IMR-90 (cell line): ENCODE results near the gene HARS2. TPM values are rescaled to one million over a fixed set of nuclear protein-coding genes. Genes with fewer than 3 reads are reported as not detected.

Experiments
- ATAC-seq: fragments of 200-7000 bp; cut with Tn5 transposase; 2 replicates; pipeline ENCODE4 v1.9.1; 2020; ENCODE audit warnings: low read depth, mild to moderate bottlenecking, moderate library complexity
- BruUV-seq: library from RNA; stranded (reverse); fragments of 400-500 nt; replicated peaks from 2 replicates; lab custom pipeline; 2021; lab: Mats Ljungman, UMichigan
- CTCF ChIA-PET: fragments of 300-600 bp; formaldehyde crosslinking; extraction: SDS; loops from one replicate; lab custom pipeline; 2021; ENCODE audit warnings: antibody characterized with exemption; lab: Yijun Ruan, JAX
- POLR2A ChIA-PET: fragments of 300-600 bp; sonication (Branson Sonifier 250); formaldehyde crosslinking; loops from one replicate; lab custom pipeline; 2022; ENCODE audit warnings: antibody characterized with exemption; ENCODE audit not compliant: unreplicated experiment; lab: Charles Lee
- DNase-seq: peaks from one replicate; pipeline ENCODE4 v3.0.0; 2013
- H2AFZ ChIP-seq: replicated peaks from 2 replicates; pipeline ENCODE3; 2013; ENCODE audit warnings: low read length, mild to moderate bottlenecking; ENCODE audit not compliant: poor library complexity
- H2AK5ac ChIP-seq: 2 replicates; pipeline ENCODE4 v1.6.1; 2013; ENCODE audit warnings: low read depth, low read length, inconsistent platforms
- H2AK9ac ChIP-seq: replicated peaks from 2 replicates; pipeline ENCODE3; 2013; ENCODE audit warnings: mild to moderate bottlenecking, low read depth, low read length, moderate library complexity; ENCODE audit not compliant: poor library complexity
- H2BK120ac ChIP-seq: 2 replicates; pipeline ENCODE4 v1.6.1; 2013; ENCODE audit warnings: low read depth, low read length, inconsistent platforms
- H2BK15ac ChIP-seq: 3 replicates; pipeline ENCODE4 v1.6.1; 2013; ENCODE audit warnings: low read depth, low read length, inconsistent platforms
- H2BK20ac ChIP-seq: 2 replicates; pipeline ENCODE4 v1.6.1; 2013; ENCODE audit warnings: low read depth, mild to moderate bottlenecking, inconsistent platforms, low read length, moderate library complexity
- H2BK5ac ChIP-seq: 2 replicates; pipeline ENCODE4 v1.6.1; 2013; ENCODE audit warnings: mild to moderate bottlenecking, low read depth, low read length, inconsistent platforms; ENCODE audit not compliant: poor library complexity, severe bottlenecking
- H3K14ac ChIP-seq: replicated peaks from 2 replicates; pipeline ENCODE4 v1.6.1; 2013; ENCODE audit warnings: low read depth, low read length, inconsistent platforms
- H3K18ac ChIP-seq: 2 replicates; pipeline ENCODE4 v1.6.1; 2013; ENCODE audit warnings: low read depth, low read length, control low read depth
- H3K23ac ChIP-seq: 2 replicates; pipeline ENCODE4 v1.6.1; 2013; ENCODE audit warnings: low read depth, low read length, inconsistent platforms
- H3K27ac ChIP-seq: 2 replicates; pipeline ENCODE4 v1.5.1; 2013; ENCODE audit warnings: mild to moderate bottlenecking, control low read depth, low read length; ENCODE audit not compliant: insufficient read depth
- H3K27me3 ChIP-seq: 2 replicates; pipeline ENCODE4 v1.6.1; 2013; ENCODE audit warnings: low read length; ENCODE audit not compliant: control insufficient read depth, insufficient read depth
- H3K36me3 ChIP-seq: 2 replicates; pipeline ENCODE4 v1.6.1; 2013; ENCODE audit warnings: low read length, mixed read lengths; ENCODE audit not compliant: control insufficient read depth, insufficient read depth
- H3K4ac ChIP-seq: 2 replicates; pipeline ENCODE4 v1.6.1; 2013; ENCODE audit warnings: low read depth, low read length, inconsistent platforms
- H3K4me1 ChIP-seq: 2 replicates; pipeline ENCODE4 v1.6.1; 2013; ENCODE audit warnings: low read length, mixed read lengths; ENCODE audit not compliant: control insufficient read depth, insufficient read depth
- H3K4me2 ChIP-seq: 2 replicates; pipeline ENCODE4 v1.6.1; 2013; ENCODE audit warnings: low read depth, mild to moderate bottlenecking, control low read depth, low read length, moderate library complexity
- H3K4me3 ChIP-seq: 2 replicates; pipeline ENCODE4 v1.5.1; 2013; ENCODE audit warnings: low read depth, mild to moderate bottlenecking, control low read depth, low read length, moderate library complexity; ENCODE audit not compliant: insufficient read depth
- H3K56ac ChIP-seq: 2 replicates; pipeline ENCODE4 v1.6.1; 2013; ENCODE audit warnings: low read length, inconsistent platforms; ENCODE audit not compliant: insufficient read depth; ENCODE audit errors: extremely low read depth
- H3K79me1 ChIP-seq, 2 experiments: 2 replicates each; pipeline ENCODE4 v1.6.1; 2013; ENCODE audit warnings: low read length in 2 of 2, inconsistent platforms in 1 of 2, low read depth in 1 of 2
- H3K9ac ChIP-seq: 2 replicates; pipeline ENCODE4 v1.6.1; 2013; ENCODE audit warnings: low read depth, low read length, control low read depth
- H3K9me1 ChIP-seq: 2 replicates; pipeline ENCODE4 v1.6.1; 2013; ENCODE audit warnings: low read length, inconsistent platforms; ENCODE audit not compliant: insufficient read depth
- H3K9me3 ChIP-seq: 2 replicates; pipeline ENCODE4 v1.6.1; 2013; ENCODE audit warnings: low read length; ENCODE audit not compliant: control insufficient read depth, insufficient read depth
- H4K20me1 ChIP-seq: 2 replicates; pipeline ENCODE4 v1.6.1; 2013; ENCODE audit warnings: low read length, inconsistent platforms; ENCODE audit not compliant: insufficient read depth
- H4K5ac ChIP-seq: 2 replicates; pipeline ENCODE4 v1.6.1; 2013; ENCODE audit warnings: mild to moderate bottlenecking, low read depth, low read length, control low read depth
- H4K8ac ChIP-seq, 2 experiments: 2 replicates each; pipeline ENCODE4 v1.6.1; 2013; ENCODE audit warnings: low read depth in 2 of 2, low read length in 2 of 2, control low read depth in 1 of 2, inconsistent platforms in 1 of 2
- H4K91ac ChIP-seq: 2 replicates; pipeline ENCODE4 v1.6.1; 2013; ENCODE audit warnings: low read depth, low read length, inconsistent platforms; ENCODE audit not compliant: insufficient read depth
- BHLHE40 ChIP-seq: fragments of 150-350 bp; IDR thresholded peaks from 2 replicates; pipeline ENCODE4 v1.6.1; 2016; ENCODE audit warnings: mild to moderate bottlenecking, low read depth, low read length
- ELK1 ChIP-seq: fragments of 150-350 bp; IDR thresholded peaks from 2 replicates; pipeline ENCODE4 v1.6.1; 2016; ENCODE audit warnings: low read depth, mild to moderate bottlenecking, low read length, moderate library complexity, borderline replicate concordance
- MXI1 ChIP-seq: IDR thresholded peaks from 2 replicates; pipeline ENCODE4 v1.6.1; 2012; ENCODE audit warnings: low read depth, mild to moderate bottlenecking, low read length, moderate library complexity, borderline replicate concordance
- SMC3 ChIP-seq: fragments of 150-350 bp; IDR thresholded peaks from 2 replicates; pipeline ENCODE4 v1.6.1; 2016; ENCODE audit warnings: low read depth, mild to moderate bottlenecking, antibody characterized with exemption, low read length, moderate library complexity
- USF2 ChIP-seq: fragments of 150-350 bp; IDR thresholded peaks from 2 replicates; pipeline ENCODE4 v1.6.1; 2017; ENCODE audit warnings: mild to moderate bottlenecking, antibody characterized with exemption, low read length, low read depth
- WGBS, 2 experiments: methylation state at CpG; one replicate each; pipeline versions ENCODE4 v1.1.5 to v1.1.7; 2013; ENCODE audit warnings: missing lambda C conversion rate in 2 of 2; ENCODE audit not compliant: insufficient read length in 1 of 2; ENCODE audit errors: extremely low coverage in 2 of 2; 5-methylcytosine and 5-hydroxymethylcytosine counted together
- dilution Hi-C: fragments of 300-500 bp; cut with HindIII; formaldehyde crosslinking; loops from one replicate; pipeline ENCODE4 v1.14.3; 2018; ENCODE audit warnings: low sequenced_read_pairs; ENCODE audit not compliant: unreplicated experiment
- in situ Hi-C: fragments of 300-500 bp; cut with MboI; formaldehyde crosslinking; loops from 3 replicates; pipeline ENCODE4 v1.14.3; 2019; ENCODE audit warnings: low sequenced_read_pairs, inconsistent platforms, mixed read lengths
- intact Hi-C: fragments of 100-400 bp; cut with micrococcal nuclease; formaldehyde crosslinking; loops from 2 replicates; pipeline ENCODE4 v1.10.0; 2022
- polyA plus RNA-seq, 3 experiments: library from polyadenylated mRNA; depleted of rRNA; stranded (reverse); fragments of >200 nt; gene quantifications; 2 replicates each; pipeline ENCODE4 v1.2.3, GENCODE V29; 2012; ENCODE audit warnings: low replicate concordance in 1 of 3
- total RNA-seq: library from RNA; depleted of rRNA; stranded (reverse); fragments of >200 nt; gene quantifications from 2 replicates; pipeline ENCODE4 v1.2.3, GENCODE V29; 2012

The HARS2 gene
- total and polyA plus RNA-seq, 2 of the 4 experiments (the other 2 are of a cell fraction) = 30.1 to 33.0 TPM

GRCh38 chr5:140737486-140737885 lies 46.2 kb downstream of the HARS2 start:
- Histone ChIP-seq H3K23ac (no peak overlapping the region), H2AK9ac (no peak overlapping the region), H3K4me1 (no peaks in the 10 kb centered on the region), H4K20me1 (no peaks in the 10 kb centered on the region), H2BK120ac (no peak overlapping the region), H3K27me3 (no peaks in the 10 kb centered on the region), H3K9me1 (no peaks in the 10 kb centered on the region), H2BK5ac (no peak overlapping the region), H4K5ac (no peak overlapping the region), H2BK20ac (no peak overlapping the region), H3K36me3 (no peaks in the 10 kb centered on the region), H2AFZ (no peak overlapping the region), H4K91ac (no peak overlapping the region), H3K9me3 (no peaks in the 10 kb centered on the region), H3K14ac (no peak overlapping the region), H3K4me2 (no peak overlapping the region), H3K4ac (no peak overlapping the region), H4K8ac (no peak overlapping the region), H3K56ac (no peak overlapping the region), H2AK5ac (no peak overlapping the region), H3K79me1 (no peaks in the 10 kb centered on the region), H3K18ac (no peak overlapping the region), H3K9ac (no peak overlapping the region), H3K27ac (no peak overlapping the region), H2BK15ac (no peak overlapping the region), H3K4me3 (no peak overlapping the region)
- ChIA-PET CTCF (no interaction called here), POLR2A (no interaction called here)
- dilution Hi-C loops = no loop called here
- BruUV-seq = no TSS peak
- in situ Hi-C loops = no loop called here
- DNase-seq (no peak), ATAC-seq (no peak)
- intact Hi-C loops = no loop called here
- TF ChIP-seq SMC3 (no peak), ELK1 (no peak), BHLHE40 (no peak), MXI1 (no peak), USF2 (no peak)
- no CpG with 5 or more reads among the region's 1 CpG for WGBS, 2 experiments
